ENCODE measurements around the gene HSPB9. TPM values are rescaled to one million over a fixed set of nuclear protein-coding genes. Genes with fewer than 3 reads are reported as not detected.

Gene HSPB9, protein sequence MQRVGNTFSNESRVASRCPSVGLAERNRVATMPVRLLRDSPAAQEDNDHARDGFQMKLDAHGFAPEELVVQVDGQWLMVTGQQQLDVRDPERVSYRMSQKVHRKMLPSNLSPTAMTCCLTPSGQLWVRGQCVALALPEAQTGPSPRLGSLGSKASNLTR
- total RNA-seq (2022) (not detected in 2 replicates), Bru-seq, nascent RNA (not detected), BruChase-seq, experiment 1, labeled RNA remaining after a 6-hour chase (not detected), BruChase-seq, experiment 2, labeled RNA remaining after a 2-hour chase (not detected)
- long read RNA-seq, partial matches to known transcripts: 0 of 1 reads
- long read RNA-seq, other reads (novel, unspliced or antisense): 0 of 1 reads

- H3K27ac Mint-ChIP-seq (ENCODE audit: low read depth, unreplicated experiment): no peak within 1 kb of the TSS
- H3K27me3 Mint-ChIP-seq (ENCODE audit: insufficient read depth, unreplicated experiment): no peaks in the 10 kb centered on the region
- H3K9me3 Mint-ChIP-seq (ENCODE audit: unreplicated experiment): no peaks in the 10 kb centered on the region
- CTCF ChIA-PET: interaction anchor here (0.6 to 1.4 kb wide), 3 partner anchors 66 to 312 kb away, joined by 3 to 4 read pairs (median 3); no protein-coding TSS in a partner anchor
- no peak for TF ChIP-seq CTCF (IDR thresholded peaks at IDR 0.05; ENCODE audit: unreplicated experiment)
- intact Hi-C loops (cut with micrococcal nuclease): loop anchor here (5.0 kb wide), 1 partner anchor 405 kb away; no protein-coding TSS in a partner anchor
- H3K4me1 Mint-ChIP-seq (ENCODE audit: insufficient read depth, unreplicated experiment): peaks cover 6% of the 10 kb centered on the region
- H3K4me3 Mint-ChIP-seq (ENCODE audit: unreplicated experiment): peak within 1 kb of the TSS; percentile 53
- POLR2A ChIA-PET: interaction anchor here (0.6 to 2.6 kb wide), 3 partner anchors 10 to 157 kb away, joined by 3 to 11 read pairs (median 3); partner anchors contain the start of genes CNP and NKIRAS2
- DNase-seq (ENCODE audit: unreplicated experiment): no peak
- H3K36me3 Mint-ChIP-seq (ENCODE audit: insufficient read depth, unreplicated experiment): peaks cover 49% of the 10 kb centered on the region
- BruUV-seq (replicated peaks): no TSS peak
Measured at GRCh38 chr17:42122371-42123303, at the start of gene HSPB9. Gene HSPB9 (plus strand): TSS chr17:42122804. CDS start chr17:42122851, 47 bp downstream.

- ChIA-PET CTCF (no interaction called here), POLR2A (no interaction called here)
- Mint-ChIP-seq H3K4me3 (ENCODE audit: unreplicated experiment) (no peak overlapping the region), H3K36me3 (ENCODE audit: insufficient read depth, unreplicated experiment) (no peaks in the 10 kb centered on the region), H3K4me1 (ENCODE audit: insufficient read depth, unreplicated experiment) (no peaks in the 10 kb centered on the region), H3K27me3 (ENCODE audit: insufficient read depth, unreplicated experiment) (peaks cover 10% of the 10 kb centered on the region), H3K27ac (ENCODE audit: low read depth, unreplicated experiment) (no peak overlapping the region), H3K9me3 (ENCODE audit: unreplicated experiment) (no peaks in the 10 kb centered on the region)
- intact Hi-C loops (cut with micrococcal nuclease): no loop called here
- TF ChIP-seq CTCF (IDR thresholded peaks at IDR 0.05; ENCODE audit: unreplicated experiment): no peak
- DNase-seq (ENCODE audit: unreplicated experiment): no peak
- no TSS peak for BruUV-seq (replicated peaks)
Measured at GRCh38 chr17:42075789-42076188, 46.8 kb upstream of the HSPB9 start.

GRCh38 chr17:42076797-42077559 lies 45.6 kb upstream of the HSPB9 start:
- no TSS peak for BruUV-seq (replicated peaks)
- no peak overlapping the region for H3K27ac Mint-ChIP-seq (ENCODE audit: low read depth, unreplicated experiment)
- CTCF ChIA-PET: interaction anchor here (0.7 to 1.5 kb wide), 3 partner anchors 10 to 528 kb away, joined by 3 to 10 read pairs (median 4); no protein-coding TSS in a partner anchor

More at GRCh38 chr17:42076797-42077559, 45.6 kb upstream of the HSPB9 start:
- Mint-ChIP-seq H3K4me1 (ENCODE audit: insufficient read depth, unreplicated experiment) (peaks cover under 1% of the 10 kb centered on the region), H3K9me3 (ENCODE audit: unreplicated experiment) (no peaks in the 10 kb centered on the region), H3K27me3 (ENCODE audit: insufficient read depth, unreplicated experiment) (no peaks in the 10 kb centered on the region), H3K4me3 (ENCODE audit: unreplicated experiment) (no peak overlapping the region), H3K36me3 (ENCODE audit: insufficient read depth, unreplicated experiment) (no peaks in the 10 kb centered on the region)
- no peak for TF ChIP-seq CTCF (IDR thresholded peaks at IDR 0.05; ENCODE audit: unreplicated experiment)
- intact Hi-C loops (cut with micrococcal nuclease): no loop called here
- POLR2A ChIA-PET: no interaction called here
- DNase-seq (ENCODE audit: unreplicated experiment): no peak

Data from MCF 10A (cell line).